HL-60 (cell line): ENCODE data around the gene TEAD2.

Experiments used
- CTCF ChIP-seq: IDR thresholded peaks from one replicate; pipeline ENCODE4 v1.5.1; 2011; ENCODE audit warnings: low read length, control low read depth, inconsistent platforms; ENCODE audit not compliant: insufficient read depth
- GABPA ChIP-seq: IDR thresholded peaks from 2 replicates; pipeline ENCODE4 v1.6.1; 2012; ENCODE audit warnings: low read depth
- POLR2AphosphoS5 ChIP-seq: IDR thresholded peaks from 2 replicates; pipeline ENCODE4 v1.6.1; 2012; ENCODE audit warnings: low read depth
- REST ChIP-seq: IDR thresholded peaks from 2 replicates; pipeline ENCODE4 v1.6.1; 2012; ENCODE audit warnings: low read depth; ENCODE audit not compliant: insufficient replicate concordance
- SPI1 ChIP-seq: IDR thresholded peaks from 2 replicates; pipeline ENCODE4 v1.6.1; 2012; ENCODE audit warnings: low read depth, mild to moderate bottlenecking, borderline replicate concordance

- TF ChIP-seq CTCF (no peak), POLR2AphosphoS5 (no peak), GABPA (no peak), REST (no peak), SPI1 (no peak)
These were observed 19.9 kb downstream of the TEAD2 start for GRCh38 chr19:49342291-49342721.
